Fibroblast of the aortic adventitia (primary cell): ENCODE data around the gene BAHCC1. TPM values are rescaled to one million over a fixed set of nuclear protein-coding genes. Genes with fewer than 3 reads are reported as not detected.

Experiments
- DNase-seq: peaks from one replicate; pipeline ENCODE4 v3.0.0-alpha.2; 2010; ENCODE audit warnings: low read depth
- H3K4me3 ChIP-seq: 2 replicates; pipeline ENCODE4 v1.5.1; 2011; ENCODE audit warnings: low read depth, mild to moderate bottlenecking, control low read depth, low read length, moderate library complexity
- total RNA-seq: library from RNA; depleted of rRNA; stranded (reverse); fragments of >200 nt; gene quantifications from 2 replicates; pipeline ENCODE4 v1.2.3, GENCODE V29; 2012; ENCODE audit warnings: low replicate concordance
- TF ChIP-seq, protein P1 (sequence below): IDR thresholded peaks from 2 replicates; pipeline ENCODE4 v1.5.1; 2011; ENCODE audit warnings: mild to moderate bottlenecking, low read length, control low read depth, inconsistent platforms; ENCODE audit not compliant: insufficient read depth

BAHCC1 gene
- total RNA-seq, 1 donor: 11.7 TPM

DNA sequence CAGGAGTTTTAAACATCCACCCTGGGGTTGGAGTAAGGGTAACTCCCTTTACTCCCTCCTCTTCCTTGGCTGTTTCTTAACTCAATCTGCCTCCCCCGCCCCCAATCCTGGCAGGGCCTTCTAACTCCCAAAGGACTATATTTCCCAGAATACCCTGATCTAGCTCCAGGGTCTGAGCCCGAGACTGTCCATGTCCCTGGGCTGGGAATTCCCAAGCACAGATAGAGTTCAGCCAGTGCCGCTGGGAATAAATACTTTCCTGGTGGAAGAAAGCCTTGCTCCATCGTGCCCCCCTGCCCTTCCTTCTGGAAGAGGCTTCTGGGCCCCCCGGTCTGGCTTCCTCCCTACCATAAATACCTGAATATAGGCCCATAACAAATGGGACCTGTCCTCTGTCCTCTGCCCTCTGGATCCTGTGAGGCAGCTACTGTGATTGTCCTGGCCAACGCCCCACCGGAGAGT is 10.2 kb downstream of the BAHCC1 start:
- DNase-seq: peak; percentile 98
- TF ChIP-seq, protein P1, sequence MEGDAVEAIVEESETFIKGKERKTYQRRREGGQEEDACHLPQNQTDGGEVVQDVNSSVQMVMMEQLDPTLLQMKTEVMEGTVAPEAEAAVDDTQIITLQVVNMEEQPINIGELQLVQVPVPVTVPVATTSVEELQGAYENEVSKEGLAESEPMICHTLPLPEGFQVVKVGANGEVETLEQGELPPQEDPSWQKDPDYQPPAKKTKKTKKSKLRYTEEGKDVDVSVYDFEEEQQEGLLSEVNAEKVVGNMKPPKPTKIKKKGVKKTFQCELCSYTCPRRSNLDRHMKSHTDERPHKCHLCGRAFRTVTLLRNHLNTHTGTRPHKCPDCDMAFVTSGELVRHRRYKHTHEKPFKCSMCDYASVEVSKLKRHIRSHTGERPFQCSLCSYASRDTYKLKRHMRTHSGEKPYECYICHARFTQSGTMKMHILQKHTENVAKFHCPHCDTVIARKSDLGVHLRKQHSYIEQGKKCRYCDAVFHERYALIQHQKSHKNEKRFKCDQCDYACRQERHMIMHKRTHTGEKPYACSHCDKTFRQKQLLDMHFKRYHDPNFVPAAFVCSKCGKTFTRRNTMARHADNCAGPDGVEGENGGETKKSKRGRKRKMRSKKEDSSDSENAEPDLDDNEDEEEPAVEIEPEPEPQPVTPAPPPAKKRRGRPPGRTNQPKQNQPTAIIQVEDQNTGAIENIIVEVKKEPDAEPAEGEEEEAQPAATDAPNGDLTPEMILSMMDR: no peak
- no peak overlapping the region for H3K4me3 ChIP-seq

DNA sequence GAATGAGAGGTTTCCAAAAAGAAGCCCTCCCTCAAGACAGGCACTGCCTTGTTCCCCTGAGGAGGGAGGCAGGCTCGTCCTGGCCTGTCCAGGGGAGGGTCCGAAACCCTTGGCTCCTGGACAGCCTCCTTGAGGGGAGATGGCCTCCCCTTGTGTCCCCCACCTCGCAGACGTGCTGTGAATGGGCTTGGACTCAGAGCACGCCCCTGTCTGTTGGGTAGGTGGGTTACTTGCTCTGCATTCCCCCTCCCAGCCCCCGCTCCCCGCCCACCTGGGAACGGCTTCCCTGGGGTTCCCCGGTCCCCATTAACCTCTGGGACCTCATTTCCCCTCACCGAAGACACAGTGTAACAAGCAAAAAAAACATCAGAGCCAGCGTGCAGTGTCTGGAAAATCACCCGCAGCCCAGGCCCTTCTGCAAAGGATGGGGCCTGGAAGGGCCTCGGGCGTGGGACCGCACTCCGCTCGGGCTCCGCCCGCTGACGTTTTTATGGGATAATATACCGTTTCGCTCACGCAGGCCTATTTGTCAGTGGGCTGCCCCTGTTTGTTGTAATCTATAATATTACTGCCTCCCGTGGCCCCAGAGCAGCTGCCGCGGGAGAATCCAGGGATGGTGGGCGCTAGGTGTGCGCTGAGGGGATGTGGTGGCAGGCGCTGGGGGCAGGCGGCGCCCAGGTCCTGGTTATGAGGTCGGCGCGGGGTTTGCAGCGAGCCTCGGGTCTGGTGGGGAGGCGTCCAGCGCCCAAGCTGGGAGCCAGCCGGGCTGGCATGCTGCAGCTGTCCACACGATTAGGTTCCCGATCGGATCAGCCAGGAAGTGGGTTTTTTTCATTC is 11.1 kb downstream of the BAHCC1 start:
- no peak for DNase-seq
- TF ChIP-seq, protein P1: no peak

DNA sequence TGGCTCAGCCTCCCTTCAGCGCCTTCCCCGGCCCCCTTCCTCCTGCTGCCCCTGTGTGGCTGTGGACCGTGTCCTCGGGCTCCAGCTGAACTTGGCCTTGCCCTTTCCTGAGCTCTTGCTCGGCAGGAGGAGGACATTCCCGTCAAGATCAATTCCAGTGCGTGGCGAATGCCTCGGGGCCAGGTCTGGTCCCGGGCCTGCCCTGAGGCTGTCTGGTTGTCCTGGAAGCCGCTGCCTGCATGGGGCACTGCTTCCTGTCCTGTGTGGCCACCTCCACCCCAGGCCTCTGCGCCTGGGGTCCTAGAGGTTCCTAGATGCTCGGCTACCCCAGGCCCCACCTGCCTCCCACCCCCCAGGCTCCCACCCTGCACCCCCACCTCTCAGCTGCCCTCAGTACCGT is 12.8 kb downstream of the BAHCC1 start:
- DNase-seq: no peak
- H3K4me3 ChIP-seq: no peak overlapping the region
- TF ChIP-seq, protein P1: no peak

More for the DNA sequence above, 11.1 kb downstream of the BAHCC1 start:
- H3K4me3 ChIP-seq: no peak overlapping the region

- TF ChIP-seq, protein P1: no peak
- H3K4me3 ChIP-seq: no peak overlapping the region
- DNase-seq: no peak
These were observed 14.1 kb downstream of the BAHCC1 start for GRCh38 chr17:81409190-81409935.

DNA sequence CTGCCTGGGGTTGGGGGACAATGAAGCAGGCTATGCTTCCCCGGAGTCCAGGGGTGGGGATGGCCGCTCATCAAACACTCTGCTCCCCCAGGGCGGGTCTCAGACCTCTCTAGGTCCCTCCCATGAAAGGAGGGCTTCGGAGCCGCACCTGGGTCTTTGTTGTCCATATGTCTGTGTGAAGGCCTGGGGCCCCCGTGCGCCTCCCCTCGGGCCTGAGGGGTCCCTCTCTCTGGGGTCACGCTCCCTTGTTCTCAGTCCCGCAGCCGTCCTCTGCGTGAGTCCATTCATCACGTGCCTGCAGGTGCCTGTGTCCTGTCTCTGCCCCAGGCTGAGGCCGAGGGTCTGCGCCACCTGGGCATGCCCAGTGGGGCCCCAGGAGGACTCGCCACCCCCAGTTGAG is 15.6 kb downstream of the BAHCC1 start:
- TF ChIP-seq, protein P1: no peak
- no peak for DNase-seq
- no peak overlapping the region for H3K4me3 ChIP-seq

DNA sequence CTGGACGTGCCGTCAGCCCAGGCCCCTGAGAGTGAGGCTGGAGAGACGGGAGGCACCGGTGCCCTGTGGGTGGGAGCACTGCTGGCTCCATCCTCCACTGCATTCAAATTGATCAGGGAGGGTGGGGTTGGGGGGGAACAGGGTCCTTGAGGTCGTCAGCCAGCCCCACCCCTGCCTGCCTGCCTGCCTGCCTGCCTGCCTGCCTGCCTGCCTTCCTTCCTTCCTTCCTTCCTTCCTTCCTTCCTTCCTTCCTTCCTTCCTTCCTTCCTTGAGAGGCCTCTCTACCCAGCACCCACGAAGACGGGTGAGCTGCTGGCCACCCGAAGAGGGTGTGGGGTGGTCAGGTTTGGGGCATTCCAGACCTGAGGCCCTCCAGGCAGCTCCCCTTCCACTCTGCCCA is 16.0 kb downstream of the BAHCC1 start:
- TF ChIP-seq, protein P1: no peak
- no peak for DNase-seq
- H3K4me3 ChIP-seq: no peak overlapping the region
